ENCODE measurements around the gene SLC30A7. TPM values are rescaled to one million over a fixed set of nuclear protein-coding genes. Genes with fewer than 3 reads are reported as not detected.

The SLC30A7 gene
- total and polyA plus RNA-seq, 5 donors: 2.1 to 12.3 (median 9.1) TPM

DNA sequence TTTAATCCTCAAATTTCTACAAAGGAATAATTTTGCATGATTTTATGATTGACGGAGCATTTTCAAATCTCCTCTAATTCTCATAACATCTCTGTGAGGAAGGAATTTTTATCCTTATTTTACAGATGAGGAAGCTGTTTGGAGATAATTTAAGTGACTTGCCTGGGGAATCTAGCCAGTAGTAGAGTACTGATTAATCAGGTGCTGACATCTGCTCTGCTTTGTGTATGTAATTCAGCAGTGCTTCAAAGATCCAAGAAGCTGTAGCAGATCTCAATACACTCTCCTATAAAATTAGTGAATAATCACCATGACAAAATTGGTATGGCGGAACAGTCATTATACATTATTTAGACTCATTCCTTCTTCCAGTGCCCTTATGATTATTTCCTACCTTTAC, 83.7 kb downstream of the SLC30A7 start:
- no peaks in the 10 kb centered on the region for H3K27me3 ChIP-seq (ENCODE audit: control insufficient read depth, insufficient read depth)
- 96% methylated on average over 2 of the region's 2 CpGs for WGBS
- no peaks in the 10 kb centered on the region for H3K9me3 ChIP-seq (ENCODE audit: control insufficient read depth, low read length)
- ATAC-seq (no peak), DNase-seq (no peak)
- H3K4me1 ChIP-seq (ENCODE audit: control insufficient read depth, insufficient read depth, low read length): no peaks in the 10 kb centered on the region
- intact Hi-C loops (cut with DNase I): no loop called here
- H3K4me3 ChIP-seq (ENCODE audit: low read length): no peak overlapping the region
- H3K27ac ChIP-seq (ENCODE audit: low read length): no peak overlapping the region

DNA sequence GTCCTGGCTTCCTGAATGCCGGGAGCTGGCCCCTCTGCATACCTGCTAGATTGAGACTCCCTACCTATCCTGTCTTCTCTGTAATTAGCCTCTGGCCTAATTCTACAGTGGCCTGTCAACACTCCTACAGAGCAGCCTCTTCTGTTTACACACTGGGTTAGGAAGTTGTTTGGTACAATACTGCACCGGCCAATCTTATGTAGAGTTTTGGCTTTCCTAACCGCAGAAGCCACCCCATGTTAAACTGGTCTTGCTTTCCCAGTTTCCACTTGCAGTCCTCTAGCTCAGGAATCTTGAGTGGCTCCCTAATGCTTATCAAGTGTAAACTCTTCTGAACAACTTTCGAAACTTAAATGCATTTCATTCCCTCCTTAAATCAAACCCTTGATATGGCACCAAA, 86.9 kb downstream of the SLC30A7 start:
- H3K9me3 ChIP-seq (ENCODE audit: control insufficient read depth, low read length): no peaks in the 10 kb centered on the region
- no peaks in the 10 kb centered on the region for H3K4me1 ChIP-seq (ENCODE audit: control insufficient read depth, insufficient read depth, low read length)
- DNase-seq (no peak), ATAC-seq (peak; percentile 21 to 62)
- WGBS: 74% methylated on average over 4 of the region's 4 CpGs
- no peak overlapping the region for H3K27ac ChIP-seq (ENCODE audit: low read length)
- intact Hi-C loops (cut with DNase I): no loop called here
- H3K4me3 ChIP-seq (ENCODE audit: low read length): no peak overlapping the region
- H3K27me3 ChIP-seq (ENCODE audit: control insufficient read depth, insufficient read depth): no peaks in the 10 kb centered on the region

- Histone ChIP-seq H3K9me3 (ENCODE audit: control insufficient read depth, low read length) (no peaks in the 10 kb centered on the region), H3K4me1 (ENCODE audit: control insufficient read depth, insufficient read depth, low read length) (no peaks in the 10 kb centered on the region), H3K27me3 (ENCODE audit: control insufficient read depth, insufficient read depth) (no peaks in the 10 kb centered on the region), H3K4me3 (ENCODE audit: low read length) (no peak overlapping the region), H3K27ac (ENCODE audit: low read length) (no peak overlapping the region)
- DNase-seq (no peak), ATAC-seq (no peak)
- WGBS: 83% methylated on average over 3 of the region's 3 CpGs
- intact Hi-C loops (cut with DNase I): no loop called here
These were observed 92.2 kb downstream of the SLC30A7 start for GRCh38 chr1:100988121-100988520.

- intact Hi-C loops (cut with DNase I): no loop called here
- DNase-seq: no peak
- Histone ChIP-seq H3K4me1 (ENCODE audit: control insufficient read depth, insufficient read depth, low read length) (no peaks in the 10 kb centered on the region), H3K9me3 (ENCODE audit: control insufficient read depth, low read length) (no peaks in the 10 kb centered on the region), H3K27ac (ENCODE audit: low read length) (no peak overlapping the region), H3K27me3 (ENCODE audit: control insufficient read depth, insufficient read depth) (no peaks in the 10 kb centered on the region), H3K4me3 (ENCODE audit: low read length) (no peak overlapping the region)
- no peak for ATAC-seq
- 68% methylated on average over 2 of the region's 2 CpGs for WGBS
These were observed 93.6 kb downstream of the SLC30A7 start for GRCh38 chr1:100989306-100990077.

DNA sequence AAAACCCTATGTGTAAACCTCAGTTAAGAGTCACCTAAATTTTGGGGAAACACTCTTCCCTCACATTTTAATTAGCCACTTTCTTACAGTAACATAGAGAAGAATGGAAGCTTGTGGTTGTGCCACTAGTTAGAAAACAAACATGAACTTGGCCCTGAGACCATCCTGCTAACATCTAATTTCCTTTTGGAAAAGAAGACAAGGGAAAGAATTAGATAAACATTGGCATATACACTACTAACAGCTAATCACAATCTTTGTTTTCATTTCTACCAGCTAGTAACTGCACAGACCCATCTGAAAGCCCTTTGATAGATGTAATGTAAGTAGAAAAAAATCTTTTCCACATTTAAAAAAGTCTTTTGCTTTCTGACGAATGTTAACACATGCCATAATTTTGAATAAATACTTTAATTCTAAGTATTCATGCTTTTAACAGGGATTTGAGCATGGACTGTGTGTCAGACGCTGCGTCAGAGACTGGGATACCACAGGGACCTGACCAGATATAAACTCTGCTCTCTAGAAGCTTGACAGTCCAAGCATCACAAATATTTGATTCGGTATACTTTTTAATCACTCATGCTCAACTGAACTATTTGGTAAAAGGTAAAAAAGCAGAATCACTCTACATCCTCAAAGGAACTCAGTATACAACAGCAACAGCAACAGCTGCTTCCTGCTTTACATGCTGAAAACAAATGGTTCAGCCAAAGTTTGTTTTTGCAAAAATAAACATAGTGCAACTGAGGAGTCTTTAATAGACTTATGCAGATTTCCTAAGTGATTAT, 99.5 kb downstream of the SLC30A7 start:
- Histone ChIP-seq H3K4me3 (ENCODE audit: low read length) (no peak overlapping the region), H3K27me3 (ENCODE audit: control insufficient read depth, insufficient read depth) (no peaks in the 10 kb centered on the region), H3K27ac (ENCODE audit: low read length) (no peak overlapping the region), H3K4me1 (ENCODE audit: control insufficient read depth, insufficient read depth, low read length) (no peaks in the 10 kb centered on the region), H3K9me3 (ENCODE audit: control insufficient read depth, low read length) (no peaks in the 10 kb centered on the region)
- WGBS: 43% methylated on average over 4 of the region's 4 CpGs
- ATAC-seq (peak in 1 of 2 donors; percentile 31), DNase-seq (no peak)
- intact Hi-C loops (cut with DNase I): no loop called here

DNA sequence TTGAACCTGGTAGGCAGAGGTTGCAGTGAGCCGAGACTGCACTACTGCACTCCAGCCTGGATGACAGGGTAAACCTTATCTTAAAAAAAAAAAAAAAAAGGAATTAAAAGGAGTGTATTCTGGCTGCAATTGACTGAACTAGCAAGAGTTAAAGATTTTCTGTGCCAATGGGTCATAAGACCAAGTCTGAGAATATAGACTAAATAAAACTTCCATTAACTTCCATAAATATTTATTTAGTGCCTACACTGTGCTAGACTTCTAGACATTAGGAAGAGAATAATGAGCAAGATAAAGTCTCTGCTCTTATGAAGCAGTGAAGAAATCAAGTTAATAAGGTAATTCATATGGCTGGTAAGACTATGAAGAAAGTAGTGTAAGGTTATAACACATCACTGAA, 102.5 kb downstream of the SLC30A7 start:
- intact Hi-C loops (cut with DNase I): no loop called here
- no peaks in the 10 kb centered on the region for H3K9me3 ChIP-seq (ENCODE audit: control insufficient read depth, low read length)
- peaks cover 4% of the 10 kb centered on the region for H3K4me1 ChIP-seq (ENCODE audit: control insufficient read depth, insufficient read depth, low read length)
- DNase-seq: no peak
- no peak overlapping the region for H3K27ac ChIP-seq (ENCODE audit: low read length)
- no peak for ATAC-seq
- H3K4me3 ChIP-seq (ENCODE audit: low read length): no peak overlapping the region
- WGBS: 98% methylated on average over 1 of the region's 1 CpG
- no peaks in the 10 kb centered on the region for H3K27me3 ChIP-seq (ENCODE audit: control insufficient read depth, insufficient read depth)

DNA sequence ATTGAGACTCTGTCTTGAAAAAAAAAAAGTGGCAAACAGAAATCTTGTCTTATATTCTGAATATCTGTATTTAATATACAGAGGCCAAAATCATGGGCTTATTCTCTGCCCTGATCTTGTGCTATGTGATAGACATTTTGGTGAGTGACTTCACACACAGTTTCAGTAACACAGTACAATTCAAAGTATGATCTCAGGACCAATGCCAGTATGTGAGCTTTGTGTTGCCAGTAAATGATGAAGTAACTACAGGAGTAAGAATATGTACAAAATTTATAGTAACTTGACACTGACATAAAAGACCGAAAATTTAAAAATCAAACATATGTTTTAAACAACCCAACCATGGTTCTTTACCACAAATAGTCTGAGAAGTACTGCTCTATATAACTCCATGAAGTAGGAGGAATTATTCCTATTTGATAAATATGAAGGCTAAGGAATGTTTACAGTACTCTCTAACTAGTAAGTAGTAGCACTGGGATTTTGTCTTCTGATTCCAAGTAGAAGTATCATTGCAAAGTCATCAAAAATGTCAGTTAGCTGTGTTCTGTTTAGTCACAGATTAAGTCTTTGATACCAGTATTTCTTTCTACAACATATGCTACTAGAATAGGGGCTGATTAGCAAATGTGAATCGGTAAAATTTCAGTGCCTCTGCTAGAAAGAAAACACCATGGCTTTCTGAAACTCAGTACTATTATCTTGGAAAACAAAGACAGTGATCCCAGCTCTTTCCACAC, 104.4 kb downstream of the SLC30A7 start:
- peaks cover 4% of the 10 kb centered on the region for H3K4me1 ChIP-seq (ENCODE audit: control insufficient read depth, insufficient read depth, low read length)
- no peaks in the 10 kb centered on the region for H3K9me3 ChIP-seq (ENCODE audit: control insufficient read depth, low read length)
- ATAC-seq (no peak), DNase-seq (no peak)
- no peak overlapping the region for H3K4me3 ChIP-seq (ENCODE audit: low read length)
- intact Hi-C loops (cut with DNase I): no loop called here
- WGBS: 95% methylated on average over 2 of the region's 2 CpGs
- no peak overlapping the region for H3K27ac ChIP-seq (ENCODE audit: low read length)
- H3K27me3 ChIP-seq (ENCODE audit: control insufficient read depth, insufficient read depth): no peaks in the 10 kb centered on the region

DNA sequence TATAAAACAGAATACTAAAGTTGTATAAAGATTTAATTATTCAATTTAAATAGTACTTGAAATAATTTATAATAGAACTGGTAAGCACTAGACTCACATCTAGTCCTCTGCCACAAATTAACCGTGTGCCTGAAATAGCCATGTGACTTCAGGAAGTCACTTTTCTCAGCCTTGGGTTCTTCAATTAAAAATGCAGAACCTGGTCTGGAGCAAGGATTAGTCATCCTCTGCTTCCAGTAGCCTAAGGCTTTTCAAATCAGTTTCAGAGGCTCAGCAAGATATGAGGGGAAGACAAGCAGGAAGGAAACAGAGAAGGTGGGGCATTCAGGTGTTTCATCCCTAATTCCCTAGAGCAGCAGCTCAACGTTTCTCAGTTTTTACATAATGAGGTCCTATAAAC, 106.7 kb downstream of the SLC30A7 start:
- DNase-seq (no peak), ATAC-seq (peak; percentile 33 to 64)
- no peak overlapping the region for H3K4me3 ChIP-seq (ENCODE audit: low read length)
- H3K4me1 ChIP-seq (ENCODE audit: control insufficient read depth, insufficient read depth, low read length): peaks cover 4% of the 10 kb centered on the region
- peak overlapping the region; percentile 21 for H3K27ac ChIP-seq (ENCODE audit: low read length)
- intact Hi-C loops (cut with DNase I): no loop called here
- no peaks in the 10 kb centered on the region for H3K27me3 ChIP-seq (ENCODE audit: control insufficient read depth, insufficient read depth)
- H3K9me3 ChIP-seq (ENCODE audit: control insufficient read depth, low read length): no peaks in the 10 kb centered on the region
- WGBS: 30% methylated on average over 2 of the region's 2 CpGs

DNA sequence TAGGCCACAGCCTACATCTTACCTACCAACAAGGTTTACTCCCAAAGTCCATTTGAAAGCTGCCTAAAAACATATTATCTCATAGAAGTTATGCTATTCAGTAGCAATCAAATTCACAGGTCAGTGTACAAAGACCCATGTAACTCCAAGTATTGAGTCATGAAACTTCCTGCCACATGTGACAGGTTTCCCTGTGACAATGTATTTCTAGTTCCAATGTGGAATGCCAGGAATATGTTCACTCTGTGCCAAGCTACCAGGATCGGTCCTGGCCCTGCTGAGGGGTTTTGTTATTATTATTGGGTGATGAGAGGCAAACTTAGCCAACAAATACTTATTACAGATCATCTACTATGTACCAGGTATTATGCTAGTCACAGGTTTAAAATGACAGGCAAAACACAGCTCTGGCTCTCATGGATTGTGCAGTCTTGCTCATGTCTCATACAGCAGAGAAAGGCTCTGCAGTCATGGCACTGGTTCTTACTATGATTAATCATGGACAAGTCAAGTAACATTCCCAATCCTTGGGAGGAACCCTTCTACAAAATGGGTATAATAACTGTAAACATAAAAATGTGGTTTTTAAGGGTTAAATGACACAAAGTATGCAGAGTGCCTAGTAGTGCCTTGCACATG, 107.2 kb downstream of the SLC30A7 start:
- peaks cover 4% of the 10 kb centered on the region for H3K4me1 ChIP-seq (ENCODE audit: control insufficient read depth, insufficient read depth, low read length)
- H3K27me3 ChIP-seq (ENCODE audit: control insufficient read depth, insufficient read depth): no peaks in the 10 kb centered on the region
- peak overlapping the region; percentile 2 for H3K27ac ChIP-seq (ENCODE audit: low read length)
- ATAC-seq (peak; percentile 54 to 61), DNase-seq (no peak)
- intact Hi-C loops (cut with DNase I): no loop called here
- no peak overlapping the region for H3K4me3 ChIP-seq (ENCODE audit: low read length)
- 45% methylated on average over 1 of the region's 1 CpG for WGBS
- no peaks in the 10 kb centered on the region for H3K9me3 ChIP-seq (ENCODE audit: control insufficient read depth, low read length)

GRCh38 chr1:101004061-101004460, 108.2 kb downstream of the SLC30A7 start:
- DNase-seq (no peak), ATAC-seq (peak in 1 of 2 donors; percentile 46)
- 70% methylated on average over 1 of the region's 1 CpG for WGBS
- Histone ChIP-seq H3K9me3 (ENCODE audit: control insufficient read depth, low read length) (no peaks in the 10 kb centered on the region), H3K27ac (ENCODE audit: low read length) (no peak overlapping the region), H3K4me1 (ENCODE audit: control insufficient read depth, insufficient read depth, low read length) (peaks cover 4% of the 10 kb centered on the region), H3K4me3 (ENCODE audit: low read length) (no peak overlapping the region), H3K27me3 (ENCODE audit: control insufficient read depth, insufficient read depth) (no peaks in the 10 kb centered on the region)
- intact Hi-C loops (cut with DNase I): no loop called here
